GM10266 (cell line): ENCODE data around the gene JMJD1C.

Experiments used
- DNase-seq: peaks from one replicate; pipeline ENCODE4 v3.0.0; 2012; ENCODE audit errors: extremely low spot score
- TF ChIP-seq, protein P1 (sequence below): IDR thresholded peaks from 2 replicates; pipeline ENCODE4 v1.5.1; 2012; ENCODE audit warnings: mild to moderate bottlenecking, low read depth; ENCODE audit not compliant: control insufficient read depth, insufficient read depth; ENCODE audit errors: missing control alignments

Gene JMJD1C

DNA sequence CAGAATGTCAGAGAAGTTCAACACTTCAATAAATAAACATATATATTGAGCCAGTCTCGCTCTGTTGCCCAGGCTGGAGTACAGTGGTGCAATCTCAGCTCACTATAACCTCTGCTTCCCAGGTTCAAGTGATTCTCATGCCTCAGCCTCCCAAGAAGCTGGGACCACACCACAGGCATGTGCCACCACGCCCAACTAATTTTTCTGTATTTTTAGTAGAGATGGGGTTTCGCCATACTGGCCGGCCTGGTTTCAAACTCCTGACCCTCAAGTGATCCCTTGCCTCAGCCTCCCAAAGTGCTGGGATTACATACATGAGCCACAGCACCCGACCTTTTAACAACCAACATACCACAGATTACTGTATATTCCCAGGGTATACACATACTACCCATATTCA lies 134.2 kb downstream of the JMJD1C start:
- TF ChIP-seq, protein P1, sequence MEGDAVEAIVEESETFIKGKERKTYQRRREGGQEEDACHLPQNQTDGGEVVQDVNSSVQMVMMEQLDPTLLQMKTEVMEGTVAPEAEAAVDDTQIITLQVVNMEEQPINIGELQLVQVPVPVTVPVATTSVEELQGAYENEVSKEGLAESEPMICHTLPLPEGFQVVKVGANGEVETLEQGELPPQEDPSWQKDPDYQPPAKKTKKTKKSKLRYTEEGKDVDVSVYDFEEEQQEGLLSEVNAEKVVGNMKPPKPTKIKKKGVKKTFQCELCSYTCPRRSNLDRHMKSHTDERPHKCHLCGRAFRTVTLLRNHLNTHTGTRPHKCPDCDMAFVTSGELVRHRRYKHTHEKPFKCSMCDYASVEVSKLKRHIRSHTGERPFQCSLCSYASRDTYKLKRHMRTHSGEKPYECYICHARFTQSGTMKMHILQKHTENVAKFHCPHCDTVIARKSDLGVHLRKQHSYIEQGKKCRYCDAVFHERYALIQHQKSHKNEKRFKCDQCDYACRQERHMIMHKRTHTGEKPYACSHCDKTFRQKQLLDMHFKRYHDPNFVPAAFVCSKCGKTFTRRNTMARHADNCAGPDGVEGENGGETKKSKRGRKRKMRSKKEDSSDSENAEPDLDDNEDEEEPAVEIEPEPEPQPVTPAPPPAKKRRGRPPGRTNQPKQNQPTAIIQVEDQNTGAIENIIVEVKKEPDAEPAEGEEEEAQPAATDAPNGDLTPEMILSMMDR: no peak
- DNase-seq: no peak

DNA sequence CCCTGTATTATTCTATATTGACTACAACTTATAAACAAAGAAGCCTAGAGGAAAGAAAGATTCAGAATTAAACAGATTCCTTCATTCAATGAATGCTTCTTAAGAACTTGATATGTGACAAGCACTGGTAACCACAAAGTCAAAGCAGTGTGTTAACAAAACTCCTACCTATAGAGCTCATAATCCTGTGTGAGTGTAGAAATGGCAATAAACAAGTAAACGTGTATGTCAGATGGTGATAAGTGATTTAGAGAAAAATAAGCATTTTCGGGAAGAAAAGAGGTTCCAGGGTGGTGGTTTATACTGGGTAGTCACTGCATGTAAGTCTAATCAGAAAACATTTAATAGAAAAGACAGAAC lies 141.3 kb downstream of the JMJD1C start:
- TF ChIP-seq, protein P1: no peak
- no peak for DNase-seq

DNA sequence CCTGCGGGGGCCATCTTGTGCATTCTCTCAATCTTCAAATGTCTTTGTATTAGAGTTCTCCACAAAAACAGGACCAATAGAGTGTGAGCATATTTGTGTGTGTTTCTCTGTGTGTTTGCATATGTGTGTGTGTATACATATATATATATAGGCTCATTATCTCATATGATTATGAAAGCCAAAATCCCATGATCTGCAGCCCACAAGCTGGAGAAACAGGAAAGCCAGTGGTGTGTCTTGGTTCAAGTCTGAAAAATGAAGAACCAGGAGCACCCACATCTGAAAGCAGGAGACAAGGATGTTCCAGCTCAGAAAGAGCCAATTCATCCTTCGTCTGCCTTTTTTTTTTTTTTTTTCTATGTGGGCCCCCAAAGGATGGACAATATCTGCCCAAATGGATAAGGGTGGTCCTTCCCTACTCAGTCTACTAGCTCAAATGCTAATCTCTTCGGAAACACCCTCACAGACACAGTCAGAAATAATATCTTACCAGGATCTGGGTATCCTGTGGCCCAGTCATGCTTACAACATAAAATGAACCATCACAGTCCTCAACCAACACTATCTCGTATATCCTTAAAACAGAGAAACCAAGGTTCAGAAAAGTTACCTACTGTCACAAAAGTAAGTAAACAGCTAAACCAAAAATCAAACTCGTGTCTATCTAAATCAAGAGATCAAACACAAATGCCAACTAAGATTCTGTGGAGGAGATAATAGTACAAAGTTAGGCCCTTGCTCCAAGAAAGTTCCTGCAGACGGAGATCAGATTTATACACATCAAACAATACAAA lies 141.9 kb downstream of the JMJD1C start:
- TF ChIP-seq, protein P1: no peak
- DNase-seq: no peak

DNA sequence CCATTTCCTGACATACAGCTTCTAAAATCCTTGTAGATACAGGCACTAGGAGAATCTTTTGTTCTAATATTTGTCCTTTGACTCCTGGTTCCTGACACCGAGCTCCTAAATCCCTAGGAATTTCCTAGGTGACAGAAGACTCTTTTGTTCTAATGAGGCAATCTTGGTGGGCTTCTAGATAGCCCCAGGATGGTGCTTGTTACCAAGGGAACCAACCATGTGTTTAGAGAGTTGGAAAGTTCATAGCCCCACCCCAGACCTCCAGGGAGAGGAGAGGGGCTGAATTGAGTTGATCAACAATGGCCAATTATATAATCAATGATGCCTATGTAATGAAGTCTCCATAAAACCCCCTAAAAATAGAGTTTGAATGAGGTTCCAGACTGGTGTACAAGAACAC lies 145.1 kb downstream of the JMJD1C start:
- TF ChIP-seq, protein P1: no peak
- no peak for DNase-seq

DNA sequence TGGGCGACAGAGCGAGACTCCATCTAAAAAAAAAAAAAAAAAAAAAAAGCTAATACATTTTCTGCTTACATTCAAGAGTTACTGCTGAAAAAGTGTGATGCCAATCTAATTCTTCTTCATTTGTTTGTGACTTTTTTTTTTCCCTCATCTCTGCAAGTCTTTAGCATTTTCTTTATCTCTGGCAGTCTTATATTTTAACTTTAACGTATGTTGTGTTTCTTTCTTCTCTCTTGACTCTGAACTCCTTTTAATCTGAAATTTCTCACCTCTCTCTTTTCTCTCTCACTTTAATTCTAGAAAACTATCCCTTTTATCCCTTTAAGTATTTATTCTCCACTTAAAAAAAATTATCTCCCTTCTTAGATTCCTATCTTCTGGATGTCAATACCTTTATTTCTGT lies 146.5 kb downstream of the JMJD1C start:
- TF ChIP-seq, protein P1: no peak
- DNase-seq: no peak

DNA sequence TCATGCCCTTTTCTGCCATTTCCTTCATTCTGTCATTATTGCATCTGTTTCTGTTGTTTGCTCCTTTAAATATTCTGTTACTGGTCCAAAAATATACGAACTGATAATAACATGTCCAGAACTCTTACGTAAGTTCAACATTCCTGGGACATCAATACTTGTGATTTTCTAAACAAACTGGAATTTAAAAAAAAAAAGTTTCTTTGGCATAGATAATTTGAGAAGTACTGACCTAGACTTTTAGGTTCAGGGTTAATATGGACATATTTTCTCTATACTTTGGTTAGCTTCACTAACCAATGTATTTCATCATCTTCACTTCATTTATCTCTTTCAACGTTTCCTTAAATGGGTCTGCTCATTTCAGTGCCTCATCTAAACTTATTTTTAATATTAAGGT lies 147.3 kb downstream of the JMJD1C start:
- TF ChIP-seq, protein P1: no peak
- no peak for DNase-seq

DNA sequence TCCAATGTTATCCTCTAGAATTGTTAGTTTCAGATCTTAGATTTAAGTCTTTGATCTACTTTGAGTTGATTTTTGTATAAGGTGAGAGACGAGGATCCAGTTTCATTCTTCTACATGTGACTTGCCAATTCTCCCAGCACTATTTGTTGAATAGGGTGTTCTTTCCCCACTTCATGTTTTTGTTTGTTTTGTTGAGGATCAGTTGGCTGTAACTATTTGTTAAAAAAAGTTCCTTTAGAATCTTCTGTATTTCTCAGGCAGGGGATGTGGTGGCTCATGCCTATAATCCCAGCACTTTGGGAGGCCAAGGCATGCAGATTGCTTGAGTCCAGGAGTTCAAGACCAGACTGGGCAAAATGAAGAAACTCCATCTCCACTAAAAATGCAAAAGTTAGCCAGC lies 151.8 kb downstream of the JMJD1C start:
- TF ChIP-seq, protein P1: no peak
- DNase-seq: no peak
